SU-DHL-6 (cell line): ENCODE results near the gene SLC25A42.
"Not testable (repeated sequence)": the region's sequence is repeated elsewhere in the genome, so short reads cannot be mapped to it uniquely, and the experiment has no call there.

Experiments
- H2AFZ ChIP-seq: fragments of 200-600 bp; sonication (generic); 2 replicates; pipeline ENCODE4 v1.6.1; 2014; ENCODE audit warnings: low read depth, mild to moderate bottlenecking, moderate library complexity, mixed read lengths, antibody characterized with exemption, low read length; ENCODE audit not compliant: severe bottlenecking
- H3F3A ChIP-seq: fragments of 200-600 bp; shearing (Covaris generic); 2 replicates; pipeline ENCODE4 v1.6.0; 2016; ENCODE audit warnings: antibody characterized with exemption, mild to moderate bottlenecking; ENCODE audit not compliant: insufficient read depth
- H3K27ac ChIP-seq: fragments of 200-600 bp; sonication (generic); 2 replicates; pipeline ENCODE4 v1.5.1; 2016; ENCODE audit warnings: low read depth, mild to moderate bottlenecking, low read length, moderate library complexity, mixed read lengths
- H3K27me3 ChIP-seq: fragments of 200-600 bp; sonication (generic), shearing (Covaris generic); 2 replicates; pipeline ENCODE4 v1.6.0; 2014; ENCODE audit warnings: mild to moderate bottlenecking, low read length
- H3K36me3 ChIP-seq: fragments of 200-600 bp; sonication (generic); 2 replicates; pipeline ENCODE4 v1.6.1; 2014; ENCODE audit warnings: mild to moderate bottlenecking, low read length, mixed read lengths
- H3K4me2 ChIP-seq: fragments of 300-600, 200-600 bp; shearing (Covaris generic), sonication (generic); 2 replicates; pipeline ENCODE4 v1.6.0; 2014; ENCODE audit warnings: low read length, low read depth, mild to moderate bottlenecking; ENCODE audit not compliant: poor library complexity, severe bottlenecking
- H3K4me3 ChIP-seq: fragments of 200-600 bp; sonication (generic); 2 replicates; pipeline ENCODE4 v1.5.1; 2014; ENCODE audit warnings: antibody characterized with exemption, low read length, mild to moderate bottlenecking, mixed read lengths; ENCODE audit not compliant: insufficient read depth, poor library complexity, severe bottlenecking
- H3K79me2 ChIP-seq: fragments of 200-600 bp; sonication (generic); 2 replicates; pipeline ENCODE4 v1.6.1; 2014; ENCODE audit warnings: mild to moderate bottlenecking, low read length, moderate library complexity; ENCODE audit not compliant: insufficient read depth
- H3K9ac ChIP-seq: fragments of 200-600 bp; sonication (generic); 2 replicates; pipeline ENCODE4 v1.7.0; 2014; ENCODE audit warnings: mild to moderate bottlenecking, low read length
- H3K9me2 ChIP-seq: fragments of 200-600 bp; sonication (generic); replicated peaks from 2 replicates; pipeline ENCODE4 v1.6.1; 2014; ENCODE audit warnings: low read length; ENCODE audit not compliant: insufficient read depth
- H3K9me3 ChIP-seq: fragments of 200-600 bp; sonication (generic); 2 replicates; pipeline ENCODE4 v1.6.1; 2014; ENCODE audit warnings: low read length, mixed read lengths; ENCODE audit not compliant: insufficient read depth
- H4K20me1 ChIP-seq: fragments of 200-600 bp; sonication (generic); 2 replicates; pipeline ENCODE4 v1.6.1; 2014; ENCODE audit warnings: low read depth, mild to moderate bottlenecking, antibody characterized with exemption, low read length, moderate library complexity, mixed read lengths
- CTCF ChIP-seq: fragments of 200-600 bp; sonication (generic); IDR thresholded peaks from one replicate; pipeline ENCODE4 v1.5.1; 2017; ENCODE audit warnings: antibody characterized with exemption, mild to moderate bottlenecking, low read length, moderate library complexity; ENCODE audit not compliant: insufficient read depth, poor library complexity, severe bottlenecking
- EZH2phosphoT487 ChIP-seq: fragments of 200-600 bp; sonication (generic), shearing (Covaris generic); conservative IDR thresholded peaks from 2 replicates; pipeline ENCODE4 v1.6.1; 2018; ENCODE audit warnings: mild to moderate bottlenecking, antibody characterized with exemption, low read length, moderate library complexity, mixed read lengths

The SLC25A42 gene, protein sequence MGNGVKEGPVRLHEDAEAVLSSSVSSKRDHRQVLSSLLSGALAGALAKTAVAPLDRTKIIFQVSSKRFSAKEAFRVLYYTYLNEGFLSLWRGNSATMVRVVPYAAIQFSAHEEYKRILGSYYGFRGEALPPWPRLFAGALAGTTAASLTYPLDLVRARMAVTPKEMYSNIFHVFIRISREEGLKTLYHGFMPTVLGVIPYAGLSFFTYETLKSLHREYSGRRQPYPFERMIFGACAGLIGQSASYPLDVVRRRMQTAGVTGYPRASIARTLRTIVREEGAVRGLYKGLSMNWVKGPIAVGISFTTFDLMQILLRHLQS

GRCh38 chr19:19063183-19064097 is at the start of gene SLC25A42:
SLC25A42 (plus strand) TSS chr19:19063994; CDS start chr19:19096125, 32,131 bp downstream.
- H3F3A ChIP-seq: peaks cover 17% of the 10 kb centered on the region; the same call in 1 of the 2 replicates
- TF ChIP-seq EZH2phosphoT487 (no peak), CTCF (no peak)
- H2AFZ ChIP-seq: peak within 1 kb of the TSS; percentile 22
- H3K27me3 ChIP-seq: no peaks in the 10 kb centered on the region
- H3K9me3 ChIP-seq: no peaks in the 10 kb centered on the region
- peak within 1 kb of the TSS; percentile 70 for H3K9ac ChIP-seq
- H3K36me3 ChIP-seq: no peaks in the 10 kb centered on the region
- no peaks in the 10 kb centered on the region for H4K20me1 ChIP-seq
- peak within 1 kb of the TSS; percentile 69 for H3K4me3 ChIP-seq
- H3K27ac ChIP-seq: peak within 1 kb of the TSS; percentile 68
- H3K9me2 ChIP-seq: no peaks in the 10 kb centered on the region
- H3K79me2 ChIP-seq: peaks cover 14% of the 10 kb centered on the region
- peak within 1 kb of the TSS; percentile 88 for H3K4me2 ChIP-seq

DNA sequence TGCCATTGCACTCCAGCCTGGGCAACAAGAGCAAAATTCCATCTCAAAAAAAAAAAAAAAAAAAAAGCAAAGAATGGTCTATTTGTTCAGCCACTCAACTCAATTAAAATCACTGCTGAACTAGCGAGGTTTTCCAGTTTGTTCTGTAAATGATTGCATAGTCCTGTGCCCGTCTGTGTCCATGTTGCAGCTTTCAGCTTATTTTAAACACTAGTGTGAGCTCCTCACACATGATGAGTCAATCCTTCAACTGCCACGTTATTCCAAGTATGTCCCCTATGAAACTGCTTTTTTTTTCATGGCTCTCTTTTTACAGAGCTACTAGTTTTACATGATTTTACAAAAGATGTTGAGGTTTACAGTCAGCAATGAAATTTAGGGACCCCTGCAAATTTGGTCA is 42.7 kb upstream of the SLC25A42 start:
- no peak overlapping the region for H3K9ac ChIP-seq
- H3K27me3 ChIP-seq: no peaks in the 10 kb centered on the region
- TF ChIP-seq EZH2phosphoT487: no peak
- TF ChIP-seq CTCF: no peak
- no peak overlapping the region for H2AFZ ChIP-seq
- no peak overlapping the region for H3K4me2 ChIP-seq
- no peaks in the 10 kb centered on the region for H3F3A ChIP-seq
- peaks cover 38% of the 10 kb centered on the region for H3K36me3 ChIP-seq
- no peaks in the 10 kb centered on the region for H3K9me3 ChIP-seq
- H3K4me3 ChIP-seq: no peak overlapping the region
- H4K20me1 ChIP-seq: peaks cover 12% of the 10 kb centered on the region; the same call in 1 of the 2 replicates
- peaks cover 83% of the 10 kb centered on the region for H3K79me2 ChIP-seq
- no peaks in the 10 kb centered on the region for H3K9me2 ChIP-seq
- H3K27ac ChIP-seq: no peak overlapping the region

DNA sequence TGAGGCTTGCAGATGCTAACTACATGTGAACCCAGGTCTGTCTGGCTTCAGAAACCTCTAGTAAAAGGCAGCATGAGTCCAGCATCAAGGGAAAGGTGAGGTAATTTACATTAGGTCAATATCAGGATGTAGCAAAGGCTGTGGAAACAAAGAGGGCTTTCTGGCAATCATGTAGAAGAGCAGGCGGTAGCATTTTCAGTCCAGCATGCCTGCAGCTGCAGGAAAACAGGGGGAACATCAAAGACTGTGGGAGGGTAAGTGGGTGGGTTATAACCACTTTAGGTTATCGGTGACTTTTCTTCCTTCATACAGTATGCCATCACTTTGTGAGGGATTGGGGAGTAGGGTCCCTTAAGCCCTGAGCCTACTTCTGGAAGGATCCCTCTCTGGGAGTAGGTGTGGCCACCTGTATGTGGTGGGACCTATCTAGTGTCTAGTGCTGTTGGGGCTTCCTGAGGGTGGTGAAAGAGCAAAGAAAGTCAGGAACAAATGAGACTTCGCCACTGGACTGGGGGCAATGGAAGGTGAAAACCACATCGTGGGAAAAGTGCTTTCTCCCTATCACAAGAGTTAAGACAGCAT is 41.3 kb upstream of the SLC25A42 start:
- Histone ChIP-seq H3K27me3 (no peaks in the 10 kb centered on the region), H3K9me2 (no peaks in the 10 kb centered on the region), H3K27ac (no peak overlapping the region), H3K4me3 (no peak overlapping the region), H3K79me2 (peaks cover 84% of the 10 kb centered on the region), H3F3A (no peaks in the 10 kb centered on the region), H3K9me3 (no peaks in the 10 kb centered on the region), H3K4me2 (no peak overlapping the region), H3K9ac (no peak overlapping the region), H2AFZ (no peak overlapping the region), H3K36me3 (peaks cover 34% of the 10 kb centered on the region; the same call in 1 of the 2 replicates), H4K20me1 (peaks cover 17% of the 10 kb centered on the region; the same call in 1 of the 2 replicates)
- no peak for TF ChIP-seq EZH2phosphoT487
- no peak for TF ChIP-seq CTCF

DNA sequence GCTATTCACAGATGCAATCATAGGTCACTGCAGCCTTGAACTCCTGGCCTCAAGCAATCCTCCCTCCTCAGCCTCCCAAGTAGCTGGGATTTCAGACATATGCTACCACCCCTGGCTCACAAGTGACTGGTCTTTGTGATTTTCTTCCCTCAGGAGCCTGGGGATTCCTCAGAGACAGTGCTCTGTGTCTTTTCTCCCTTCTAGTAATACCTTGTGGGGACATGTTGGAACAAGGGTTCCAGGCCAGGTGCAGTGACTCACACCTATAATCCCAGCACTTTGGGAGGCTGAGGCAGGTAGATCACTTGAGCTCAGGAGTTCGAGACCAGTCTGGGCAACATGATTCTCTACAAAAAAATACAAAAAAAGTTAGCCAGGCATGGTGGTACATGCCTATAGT is 40.4 kb upstream of the SLC25A42 start:
- not testable (repeated sequence) for H3K9ac ChIP-seq, H3F3A ChIP-seq, H3K27me3 ChIP-seq, H3K9me2 ChIP-seq, H3K9me3 ChIP-seq, H3K4me3 ChIP-seq, H3K4me2 ChIP-seq, H3K27ac ChIP-seq, H2AFZ ChIP-seq
- Histone ChIP-seq H3K36me3 (peaks cover 34% of the 10 kb centered on the region; the same call in 1 of the 2 replicates), H3K79me2 (peaks cover 91% of the 10 kb centered on the region), H4K20me1 (peaks cover 17% of the 10 kb centered on the region; the same call in 1 of the 2 replicates)
